SKM-1 treated with dmso at 0.1 percent for 144 hours (cell line): ENCODE results near the gene PDE9A.

Source experiments
- DNase-seq: peaks from one replicate; lab custom pipeline; 2025; ENCODE audit not compliant: unreplicated experiment; lab: John Stamatoyannopoulos, UW

Gene PDE9A

DNA sequence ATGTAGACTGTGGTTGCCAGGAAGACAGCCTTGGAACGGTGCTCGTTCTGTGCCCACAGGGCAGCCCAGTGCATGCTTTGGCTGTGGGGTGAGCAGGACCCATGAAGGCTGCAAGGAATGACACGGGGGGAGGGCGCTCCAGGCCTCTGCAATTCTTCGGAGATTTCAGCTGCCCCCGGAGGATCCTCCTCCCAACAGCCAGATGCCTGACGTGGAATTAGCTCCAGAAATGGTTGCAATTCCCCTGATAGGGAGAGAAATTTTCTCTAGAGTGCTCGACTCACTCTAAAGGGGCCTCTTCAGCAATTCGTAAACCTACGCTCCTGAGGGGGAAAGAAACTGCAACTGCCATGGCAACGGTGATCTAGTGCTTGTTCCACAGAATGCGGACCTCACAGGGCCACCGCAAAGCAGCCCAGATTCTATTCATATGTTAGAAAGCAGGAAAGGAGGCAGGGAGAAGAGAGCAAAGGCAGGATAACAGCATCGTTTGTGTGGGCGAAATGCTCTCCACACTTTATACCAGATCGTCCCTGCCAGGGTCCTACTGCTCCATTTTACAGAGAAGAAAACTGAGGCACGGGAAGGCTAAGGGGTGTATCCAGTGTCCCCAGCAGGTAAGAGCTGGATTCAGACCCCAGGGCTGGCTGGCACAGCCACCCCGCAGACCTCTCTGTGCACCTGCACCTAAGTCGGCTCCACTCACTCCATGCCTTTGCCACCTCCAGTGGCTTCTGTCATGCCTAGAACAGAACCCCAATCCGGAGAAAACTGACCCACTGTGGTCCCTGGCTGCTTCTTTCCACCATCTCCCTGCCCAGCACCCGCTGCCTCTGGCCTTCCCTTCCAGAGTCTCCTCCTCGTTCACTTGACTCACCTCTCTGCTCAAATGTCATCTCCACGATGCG, 11.9 kb upstream of the PDE9A start:
- DNase-seq, result no peak

DNA sequence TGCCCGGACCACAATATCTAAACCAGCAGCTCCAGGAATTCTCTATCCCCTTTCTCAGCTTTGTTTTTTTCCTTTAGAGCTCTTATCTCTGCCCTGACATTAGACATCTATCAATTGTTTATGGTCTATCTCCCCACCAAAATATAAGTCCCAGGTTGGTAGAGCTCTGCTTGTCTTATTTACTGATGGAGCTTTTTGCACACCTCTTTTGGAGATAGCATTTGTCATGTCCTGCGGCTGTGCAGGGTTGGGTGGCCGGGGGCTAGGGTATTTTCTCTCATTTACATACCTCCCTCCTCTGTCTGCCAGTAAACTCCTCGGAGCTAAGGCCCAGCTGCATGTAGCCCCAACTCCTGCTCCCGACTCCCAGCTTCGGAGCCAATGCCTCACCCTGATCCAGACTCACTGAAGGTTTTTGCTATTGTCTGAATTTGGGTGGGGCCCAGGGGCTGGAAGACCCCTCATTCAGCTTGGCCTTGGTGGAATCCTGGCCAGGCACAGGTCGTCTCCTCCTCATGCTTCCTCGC, 11.1 kb upstream of the PDE9A start:
- no peak for DNase-seq

DNA sequence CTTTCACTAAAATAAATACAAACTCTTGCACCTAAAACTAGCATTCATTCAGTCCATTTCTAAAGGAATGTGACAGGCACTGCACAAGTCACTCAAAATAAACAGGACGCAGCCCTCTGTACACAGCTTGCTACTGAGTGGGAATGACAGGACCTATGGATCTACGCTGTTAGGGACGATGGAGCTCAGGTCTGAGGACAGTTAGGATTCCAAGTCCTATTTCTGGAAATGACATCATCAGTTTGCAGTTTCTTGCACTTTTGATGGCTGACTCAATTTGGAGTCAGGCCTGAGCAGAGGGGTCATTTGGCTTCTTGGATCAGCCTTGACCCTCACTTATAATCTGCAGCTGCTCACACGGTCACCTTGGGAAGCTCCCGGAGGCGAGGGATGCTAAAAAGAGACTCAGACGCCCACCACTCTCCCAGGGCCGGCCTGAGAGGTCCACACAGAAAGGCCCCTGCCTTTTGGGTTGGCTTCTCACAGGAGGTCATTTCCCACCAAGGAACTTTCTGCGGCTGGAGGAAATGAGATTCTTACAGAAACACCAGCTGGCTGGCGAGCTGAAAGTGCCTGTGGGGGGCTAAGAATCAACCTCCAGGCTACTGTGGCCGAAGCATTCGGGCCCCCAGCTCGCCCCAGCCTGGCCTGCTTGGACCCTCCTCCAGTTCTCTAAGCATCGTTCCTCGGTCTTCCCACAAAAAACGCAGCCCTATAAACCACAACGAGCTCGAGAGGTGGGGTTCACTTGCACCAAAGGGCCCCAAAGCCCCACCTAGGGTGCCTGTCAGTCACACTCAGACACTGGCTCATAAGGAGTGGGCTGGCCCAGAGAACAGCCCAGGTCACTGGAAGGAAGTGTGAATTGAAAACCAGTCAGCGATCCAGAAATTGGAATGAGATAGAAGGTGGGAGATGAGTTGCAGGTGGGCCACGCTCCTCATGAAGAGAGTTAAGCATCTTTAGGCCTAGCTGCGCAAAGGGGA, 8.9 kb upstream of the PDE9A start:
- DNase-seq, result no peak

DNA sequence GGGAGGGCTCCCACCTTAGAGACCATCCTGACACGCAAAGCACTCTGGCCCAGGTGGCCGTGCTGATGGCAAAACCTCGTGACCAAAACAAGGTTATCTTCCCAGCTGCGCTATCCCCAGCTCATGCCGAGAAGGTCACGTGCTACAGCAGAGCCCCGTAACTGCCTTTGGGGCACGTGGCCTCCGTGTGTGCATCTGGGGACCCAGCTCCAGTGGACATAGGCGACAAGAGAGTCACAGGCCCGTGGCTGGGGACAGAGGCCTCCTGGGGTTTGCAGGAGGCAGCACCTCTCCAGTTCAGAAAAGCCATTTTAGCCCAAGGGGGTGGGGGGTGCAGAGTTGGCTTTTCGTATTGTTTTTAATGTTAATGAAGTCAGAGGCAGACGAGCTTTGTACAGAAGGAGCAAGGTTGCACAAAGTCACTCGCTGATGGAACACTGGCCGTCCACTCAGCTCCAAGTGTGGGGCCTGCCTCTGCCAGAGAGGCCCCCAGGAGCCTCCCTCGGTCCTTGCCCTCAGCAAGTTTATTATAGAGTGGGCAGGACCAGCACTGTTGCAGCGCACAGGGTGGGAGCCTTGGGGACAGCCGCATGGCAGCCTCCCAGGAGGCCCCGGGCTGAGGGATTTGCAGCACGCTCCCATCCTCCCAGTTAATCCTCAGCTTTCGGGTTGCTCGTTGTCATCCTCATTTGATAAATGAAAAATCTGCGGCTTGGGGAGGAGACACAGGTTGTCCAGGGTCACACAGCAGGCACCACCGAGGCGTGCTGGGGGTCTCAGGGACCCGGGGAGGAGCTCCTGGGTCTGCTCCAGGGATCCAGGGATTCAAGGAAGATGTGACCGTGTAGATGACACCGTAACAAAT, 8.0 kb upstream of the PDE9A start:
- DNase-seq, result no peak

DNA sequence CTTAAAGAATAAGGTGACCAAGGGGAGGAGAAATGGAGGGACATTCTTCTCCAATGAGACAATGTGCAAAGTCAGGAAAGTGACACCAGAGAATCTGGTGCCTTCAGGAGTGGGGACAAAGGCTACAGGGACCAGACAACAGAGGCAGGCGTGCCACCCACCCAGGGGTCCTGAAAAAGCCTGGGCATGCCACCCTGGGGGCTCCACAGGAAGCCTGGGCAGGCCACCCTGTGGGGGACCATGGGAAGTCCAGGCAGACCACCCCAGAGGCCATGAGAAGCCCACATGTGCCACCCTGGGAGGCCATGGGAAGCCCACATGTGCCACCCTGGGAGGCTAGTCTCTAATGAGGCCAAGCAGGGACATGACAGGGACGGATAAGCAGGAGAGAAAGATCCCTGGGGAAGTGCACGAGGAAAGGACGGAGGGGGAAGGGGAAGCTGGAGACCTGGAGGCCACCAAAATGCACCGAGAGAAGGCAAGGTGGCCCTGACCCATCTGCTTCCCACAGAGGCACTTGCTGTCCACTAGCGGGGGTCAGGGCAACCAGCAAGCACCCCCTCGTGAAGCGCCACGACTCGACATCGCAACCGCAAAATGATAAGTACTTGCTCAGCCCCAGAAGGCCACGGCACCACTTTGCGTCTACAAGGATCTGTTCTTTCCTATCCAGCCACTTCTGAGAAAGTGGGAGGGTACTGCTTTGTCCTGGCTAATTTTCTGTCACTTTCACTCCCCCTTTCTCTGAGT, 7.2 kb upstream of the PDE9A start:
- DNase-seq, result no peak

DNA sequence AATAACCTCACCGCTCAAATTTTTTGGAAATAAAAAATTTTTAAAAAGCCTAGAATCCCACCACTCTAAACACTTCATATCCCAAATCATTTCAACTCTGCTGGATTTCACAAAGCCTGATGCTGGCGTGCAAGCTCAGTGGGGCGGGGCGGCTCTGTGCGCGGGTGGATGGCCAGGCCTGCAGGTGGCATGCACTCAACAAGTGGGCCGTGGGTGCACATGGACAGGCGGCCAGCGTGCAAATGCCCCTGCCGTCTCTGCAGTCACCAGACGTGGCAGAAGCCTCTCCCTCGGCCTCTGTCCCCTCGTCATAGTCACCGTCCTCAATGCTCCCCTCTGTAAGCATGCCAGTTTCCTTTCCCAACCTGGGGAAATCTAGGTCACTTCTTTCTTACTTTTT, 6.6 kb upstream of the PDE9A start:
- DNase-seq, result no peak

DNA sequence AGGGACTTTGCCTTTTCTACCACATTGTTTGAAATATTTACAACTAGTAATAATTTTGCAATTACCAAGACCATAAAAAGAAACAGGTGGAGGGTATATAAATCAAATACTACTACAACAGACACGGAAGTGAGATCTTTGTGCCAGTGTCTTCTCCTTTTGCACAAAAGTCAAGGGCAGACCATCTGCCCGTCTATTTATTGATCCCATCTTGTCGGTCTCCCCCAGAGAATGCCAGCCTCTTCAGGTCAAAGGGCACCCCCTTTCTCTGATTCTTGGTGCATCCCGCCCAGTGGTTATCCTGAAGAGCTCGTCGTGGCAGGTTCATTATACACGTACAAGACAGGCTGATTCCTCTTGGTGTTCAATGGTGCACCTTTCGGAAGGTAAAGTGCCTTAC, 4.8 kb upstream of the PDE9A start:
- no peak for DNase-seq

DNA sequence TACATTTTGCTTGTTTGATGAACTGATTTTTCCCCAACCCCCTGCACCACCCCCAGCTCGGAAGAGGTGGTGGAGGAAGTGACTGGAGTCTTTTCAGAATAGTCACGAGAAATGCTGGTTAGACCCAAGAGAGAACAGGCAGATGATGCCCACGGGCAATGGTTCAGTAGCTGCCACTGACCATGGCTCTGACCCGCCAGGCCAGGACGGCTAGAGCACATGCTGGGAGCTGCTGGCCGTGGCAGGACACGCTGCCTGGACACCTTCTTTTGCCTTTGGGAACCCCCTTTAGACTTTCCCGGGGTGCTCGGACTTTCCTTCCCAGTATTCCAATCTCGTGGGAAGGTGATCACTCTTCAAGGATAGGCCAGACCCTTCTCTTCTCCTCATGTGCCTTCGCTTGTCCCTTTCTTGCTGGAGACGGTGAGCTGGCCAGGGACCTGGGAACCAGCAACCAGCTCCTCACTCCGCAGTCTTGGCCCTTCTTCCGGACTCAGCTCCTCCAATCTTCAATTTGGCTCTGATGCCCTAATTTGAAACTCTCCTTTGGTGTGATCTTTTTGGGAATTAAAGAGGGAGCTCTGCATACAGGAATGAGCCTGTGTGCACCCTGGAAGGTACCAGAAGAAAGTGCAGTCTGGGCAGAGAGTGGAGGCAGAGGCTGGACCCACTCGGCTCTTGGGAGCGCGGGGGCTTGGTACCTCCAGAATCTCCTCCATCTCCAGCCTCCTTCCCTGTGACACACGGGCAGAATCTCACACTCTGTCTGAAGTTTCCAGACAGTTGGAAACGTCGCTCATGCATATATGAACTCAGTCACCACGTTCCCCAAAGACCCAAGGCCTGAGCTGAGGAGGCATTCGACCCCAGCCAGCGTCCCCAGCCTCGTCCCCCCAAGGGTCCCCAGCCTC, 4.0 kb upstream of the PDE9A start:
- DNase-seq, result no peak

DNA sequence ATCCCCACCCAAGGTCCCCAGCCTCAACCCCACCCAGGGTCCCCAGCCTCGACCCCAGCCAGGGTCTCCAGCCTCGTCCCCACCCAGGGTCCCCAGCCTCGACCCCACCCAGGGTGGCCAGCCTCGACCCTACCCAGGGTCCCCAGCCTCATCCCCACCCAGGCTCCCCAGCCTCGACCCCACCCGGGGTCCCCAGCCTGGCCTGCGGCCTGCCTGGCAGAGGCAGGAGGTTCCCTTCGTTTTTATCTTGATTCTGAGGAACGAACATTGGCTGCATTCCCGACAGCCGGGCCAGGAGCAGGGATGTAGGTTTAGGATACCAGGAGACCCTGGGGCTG, 3.4 kb upstream of the PDE9A start:
- no peak for DNase-seq

DNA sequence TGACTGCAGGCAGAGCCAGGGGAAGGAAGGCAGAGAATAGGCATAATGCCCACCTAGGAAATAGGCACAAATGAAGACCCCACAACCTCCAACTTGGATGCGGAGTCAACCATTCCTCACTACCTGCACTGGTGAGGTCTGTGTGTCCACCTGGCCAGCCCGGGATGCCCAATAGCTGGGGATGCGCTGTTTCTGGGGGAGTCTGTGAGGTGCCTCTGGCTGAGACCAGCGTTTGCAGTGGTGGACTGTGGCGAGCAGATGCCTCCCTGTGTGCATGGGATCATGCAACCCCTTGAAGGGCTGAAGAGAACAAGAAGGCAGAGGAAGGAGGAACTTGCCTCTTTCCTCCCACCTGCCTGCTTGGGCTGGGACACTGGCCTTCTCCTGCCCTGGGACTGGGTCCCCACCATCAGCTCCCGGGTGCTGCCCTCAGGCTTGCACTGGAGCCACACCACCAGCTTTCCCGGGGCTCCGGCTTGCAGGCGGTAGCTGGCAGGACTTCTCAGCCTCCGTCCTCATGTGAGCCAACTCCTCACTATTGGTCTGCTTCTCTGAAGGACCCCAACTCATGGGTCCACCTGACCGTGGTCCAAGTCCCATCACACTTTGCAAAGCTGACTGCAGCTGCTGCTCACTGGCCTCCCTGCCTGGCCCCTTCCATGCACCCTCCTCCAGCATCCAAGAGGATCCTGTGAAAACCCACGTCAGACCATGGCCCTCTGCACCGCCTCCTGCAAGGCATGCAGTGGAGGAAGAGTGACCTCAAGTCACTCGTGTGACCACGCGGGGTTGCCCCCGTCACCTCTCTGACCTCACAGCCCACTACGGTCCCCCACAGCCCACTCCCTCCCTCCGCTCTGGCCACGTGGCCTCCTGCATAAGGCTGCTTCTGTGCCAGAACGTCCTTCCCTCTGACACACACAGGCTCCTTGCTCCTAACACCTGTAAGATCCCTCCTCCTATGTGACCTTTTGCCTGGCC, 2.7 kb upstream of the PDE9A start:
- no peak for DNase-seq

DNA sequence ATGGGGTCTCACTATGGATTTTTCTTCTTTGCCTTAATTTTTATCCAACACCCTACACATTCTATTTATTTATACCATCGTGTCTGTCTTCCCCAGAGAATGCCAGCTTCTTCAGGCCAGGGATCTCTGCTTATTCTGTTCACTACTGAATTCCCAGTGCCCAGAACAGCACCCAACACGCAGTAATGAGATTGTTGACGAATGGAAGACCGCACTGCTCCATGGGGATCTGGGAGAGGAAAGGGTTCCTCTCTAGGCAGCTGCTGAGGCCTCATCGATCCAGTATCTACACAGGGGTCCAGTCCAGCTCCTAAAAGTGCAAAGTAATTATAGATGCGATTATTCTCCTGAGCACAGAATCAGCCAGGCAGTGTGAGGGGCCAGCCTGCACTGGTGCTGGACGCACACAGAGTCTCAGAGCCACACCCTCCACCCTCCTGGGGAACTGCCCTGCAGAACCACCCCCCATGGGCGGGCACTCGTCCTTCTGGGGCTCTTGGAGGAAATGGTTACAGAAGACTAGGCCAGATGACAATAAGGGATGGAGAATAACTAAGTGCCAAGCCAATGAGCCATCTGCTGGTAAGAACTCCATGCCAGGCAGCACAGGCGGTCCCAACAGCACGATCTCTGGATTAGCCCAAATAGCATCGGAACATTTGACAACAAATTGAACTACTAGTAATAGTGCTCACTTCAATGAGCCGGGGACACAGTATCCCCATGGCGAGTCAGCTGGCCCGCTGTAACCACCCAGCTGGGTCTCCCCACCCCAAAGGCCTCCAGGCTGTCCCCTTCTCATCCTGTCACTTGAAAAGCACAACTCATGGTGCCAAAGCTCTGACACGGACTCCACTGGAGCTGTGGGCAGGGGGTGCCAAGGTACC, 1.7 kb upstream of the PDE9A start:
- no peak for DNase-seq

DNA sequence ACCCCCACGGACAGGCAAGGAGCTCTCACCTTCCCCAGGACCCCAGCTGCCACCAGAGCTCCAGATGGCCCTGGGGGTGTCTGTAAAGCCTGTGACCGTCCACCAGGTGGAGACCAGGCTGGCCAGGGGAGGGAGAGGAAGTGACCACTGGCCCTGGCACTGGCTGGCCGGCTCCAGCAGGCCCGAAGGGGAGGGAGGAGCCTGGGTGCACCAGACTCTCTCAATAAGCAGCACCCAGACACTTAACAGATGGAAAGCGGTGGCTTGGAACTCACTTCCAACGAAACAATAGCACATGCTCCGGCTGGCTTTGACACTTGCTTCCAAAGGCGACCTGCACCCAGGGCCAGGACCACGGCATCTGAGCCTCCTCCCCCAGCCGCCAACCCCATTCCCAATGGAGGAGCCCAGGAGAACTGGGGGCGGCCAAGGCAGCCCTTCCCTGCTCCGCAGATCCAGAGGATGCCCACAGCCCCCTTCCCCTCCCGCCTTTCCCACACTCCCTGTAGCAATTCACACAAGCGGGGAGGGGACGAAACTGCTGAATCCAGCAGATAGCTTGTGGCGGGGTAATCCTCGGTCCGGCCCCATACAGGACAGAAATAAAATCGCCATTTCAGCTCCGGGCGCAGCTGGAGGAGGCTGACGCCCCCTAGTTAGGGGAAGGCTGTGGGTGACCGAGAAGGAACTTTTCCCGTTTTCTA, 742 bp upstream of the PDE9A start:
- no peak for DNase-seq

DNA sequence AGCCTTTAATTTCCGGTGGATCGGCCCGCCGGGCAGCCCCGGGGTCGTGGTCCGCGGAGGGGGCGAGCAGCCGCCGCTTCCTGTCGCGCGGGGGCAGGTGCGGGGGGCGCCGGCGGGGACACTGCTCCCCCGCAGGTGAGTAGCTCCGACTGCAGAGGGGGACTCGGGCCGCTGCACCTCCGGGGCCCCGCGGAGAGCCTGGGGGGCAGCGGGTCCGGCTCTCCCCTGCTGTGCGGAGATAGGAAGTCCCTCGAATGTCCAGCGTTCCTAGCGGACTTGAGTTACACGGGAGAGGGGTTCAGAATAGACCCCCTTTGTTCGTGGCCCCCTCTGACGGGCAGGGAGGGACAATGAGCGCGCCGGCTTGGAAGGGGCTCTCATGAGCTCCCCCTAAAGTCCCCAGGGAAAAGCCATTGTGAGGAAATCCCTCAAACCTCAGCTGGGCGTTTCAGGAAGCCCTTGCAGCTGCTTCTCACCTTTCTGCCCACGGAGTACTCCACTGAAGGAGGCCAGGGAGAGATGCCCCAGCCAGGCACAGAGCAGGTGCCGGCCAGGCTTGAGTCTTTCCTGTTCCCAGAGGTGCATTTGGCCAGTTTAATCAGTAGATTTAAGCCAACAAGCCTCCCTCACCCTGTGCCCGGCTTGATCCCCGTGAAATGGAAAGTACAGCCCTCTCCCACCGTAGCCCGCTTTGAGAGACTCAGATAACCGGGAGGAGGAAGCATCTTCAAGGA, 925 bp downstream of the PDE9A start:
- DNase-seq, result no peak

DNA sequence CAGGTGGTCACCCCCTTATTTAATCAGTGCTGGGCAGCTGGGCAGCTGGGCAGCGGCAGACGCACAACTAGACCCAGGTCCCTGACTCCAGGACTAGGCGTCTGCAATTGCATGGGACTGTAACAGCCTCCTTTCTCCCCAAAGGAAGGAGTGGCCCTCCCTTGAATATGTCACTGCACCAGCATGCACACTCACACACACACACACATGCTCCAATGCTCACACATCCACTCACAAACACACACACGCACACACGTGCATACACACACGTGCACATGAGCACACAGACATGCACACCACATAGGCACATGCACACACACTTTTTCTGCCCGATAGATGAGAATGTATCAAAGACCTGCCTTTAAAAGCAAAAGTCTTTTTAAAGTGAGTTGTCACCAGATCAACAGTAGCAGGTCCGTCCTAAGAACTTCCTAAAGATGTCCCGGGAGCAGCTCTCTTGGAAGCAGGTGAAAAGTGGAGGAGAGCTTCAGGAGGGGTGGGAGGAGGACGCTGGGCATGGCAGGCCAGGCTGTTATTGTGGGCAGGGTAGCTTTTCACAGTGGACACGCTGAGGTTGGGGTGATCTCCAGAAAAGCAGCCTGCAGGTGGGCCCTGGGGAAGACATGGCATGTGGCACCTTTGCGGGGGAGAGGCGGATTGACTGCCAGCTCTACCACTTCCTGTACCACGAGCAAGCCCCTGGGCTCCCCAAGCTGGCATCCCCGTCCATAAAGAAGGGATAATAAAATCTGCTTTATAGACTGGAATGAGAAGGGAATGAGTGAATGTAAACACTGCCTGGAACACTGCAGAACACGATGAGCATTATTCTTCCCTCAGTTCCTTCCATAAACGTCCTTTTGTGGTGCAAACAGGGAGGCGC, 1.7 kb downstream of the PDE9A start:
- no peak for DNase-seq
